Globus pallidus (tissue), 1 donor: ENCODE measurements around the gene CLEC4G.

Experiments used
- DNase-seq: peaks from one replicate; pipeline ENCODE4 v3.0.0-alpha.2; 2015; ENCODE audit warnings: low spot score

CLEC4G gene

DNA sequence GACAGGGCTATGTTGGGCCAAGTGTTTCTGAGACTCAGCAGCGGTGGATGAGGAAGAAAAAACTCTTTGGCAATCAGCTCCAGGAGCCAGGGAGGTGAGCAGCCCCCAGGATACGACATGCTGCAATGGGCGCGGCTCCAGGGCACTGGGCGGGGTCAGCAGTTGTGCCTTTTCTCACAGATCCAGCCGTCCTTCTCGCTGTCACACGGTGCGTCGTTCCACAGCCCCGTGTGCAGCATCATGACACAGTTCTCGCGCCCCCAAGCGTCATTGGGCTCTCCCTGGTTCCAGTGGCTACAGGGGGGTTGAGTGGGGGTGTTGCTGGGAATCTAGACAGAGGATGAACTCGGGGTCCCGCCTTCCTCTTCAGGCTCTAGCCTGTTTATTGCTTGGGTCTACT, 2.7 kb downstream of the CLEC4G start:
- DNase-seq = no peak

DNA sequence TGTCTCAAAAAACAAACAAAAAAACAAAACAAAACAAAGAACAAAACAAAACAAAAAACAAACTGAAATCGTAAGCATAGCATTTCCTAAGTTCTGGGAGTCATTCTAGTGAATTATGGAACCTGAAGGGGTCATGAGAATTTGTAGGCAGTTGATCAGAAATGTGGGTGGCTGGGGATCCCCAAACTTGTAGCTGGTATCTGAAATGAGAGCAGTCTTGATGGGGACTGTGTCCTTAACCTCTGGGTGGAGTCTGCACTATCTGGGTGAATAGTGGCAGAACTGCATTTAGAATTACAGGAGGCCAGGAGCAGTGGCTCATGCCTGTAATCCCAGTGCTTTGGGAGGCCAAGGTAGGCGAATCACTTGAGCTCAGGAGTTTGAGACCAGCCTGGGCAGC, 6.1 kb downstream of the CLEC4G start:
- DNase-seq = no peak

DNA sequence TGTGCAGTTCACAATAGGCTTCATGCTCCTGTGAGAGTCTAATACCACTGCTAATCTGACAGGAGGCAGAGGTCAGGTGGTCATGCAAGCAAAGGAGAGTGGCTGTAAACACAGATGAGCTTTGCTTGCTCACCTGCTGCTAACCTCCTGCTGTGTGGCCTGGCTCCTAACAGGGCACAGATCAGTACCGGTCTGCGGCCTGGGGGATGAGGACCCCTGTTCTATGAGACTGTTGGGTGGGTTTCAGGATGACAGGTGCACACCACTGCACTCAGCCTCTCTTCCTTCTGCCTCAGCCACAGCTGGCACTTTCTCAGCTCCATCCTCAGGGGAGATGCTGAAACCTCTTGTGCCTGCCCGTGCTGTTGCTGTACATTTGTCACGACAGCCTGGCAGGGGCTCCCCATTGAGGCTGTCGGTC, 9.7 kb downstream of the CLEC4G start:
- no peak for DNase-seq

DNA sequence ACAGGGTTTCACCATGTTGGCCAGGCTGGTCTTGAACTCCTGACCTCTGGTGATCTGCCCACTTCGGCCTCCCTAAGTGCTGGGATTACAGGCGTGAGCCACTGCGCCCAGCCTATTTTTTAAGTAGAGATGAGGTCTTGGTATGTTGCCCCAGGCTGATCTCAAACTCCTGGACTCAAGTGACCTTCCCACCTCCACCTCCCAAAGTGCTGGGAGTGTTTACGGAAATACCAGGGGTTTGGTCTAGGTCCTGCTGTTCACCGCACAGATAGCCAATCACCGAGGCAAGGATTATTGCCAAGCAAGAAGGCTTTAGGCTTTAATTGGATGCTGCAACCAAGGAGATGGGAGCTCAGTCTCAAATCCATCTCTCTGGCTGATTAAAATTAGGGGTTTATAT, 11.6 kb downstream of the CLEC4G start:
- no peak for DNase-seq

DNA sequence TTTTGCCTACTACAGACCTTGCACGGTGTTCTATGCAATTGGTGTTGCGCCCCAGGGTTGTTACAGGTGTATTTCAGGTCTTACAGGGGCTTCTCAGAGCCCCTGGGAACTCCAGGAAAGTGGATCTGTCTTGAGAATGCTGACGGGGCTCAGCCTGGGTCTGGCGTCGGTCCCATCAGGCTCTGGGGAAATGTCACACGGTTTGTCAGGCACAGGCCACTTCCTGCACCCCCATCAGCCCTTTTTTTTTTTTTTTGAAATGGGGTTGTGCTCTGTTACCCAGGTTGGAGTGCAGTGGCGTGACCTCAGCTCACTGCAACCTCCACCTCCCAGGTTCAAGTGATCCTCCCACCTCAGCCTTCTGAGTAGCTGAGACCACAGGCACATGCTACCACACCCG, 13.2 kb downstream of the CLEC4G start:
- no peak for DNase-seq

DNA sequence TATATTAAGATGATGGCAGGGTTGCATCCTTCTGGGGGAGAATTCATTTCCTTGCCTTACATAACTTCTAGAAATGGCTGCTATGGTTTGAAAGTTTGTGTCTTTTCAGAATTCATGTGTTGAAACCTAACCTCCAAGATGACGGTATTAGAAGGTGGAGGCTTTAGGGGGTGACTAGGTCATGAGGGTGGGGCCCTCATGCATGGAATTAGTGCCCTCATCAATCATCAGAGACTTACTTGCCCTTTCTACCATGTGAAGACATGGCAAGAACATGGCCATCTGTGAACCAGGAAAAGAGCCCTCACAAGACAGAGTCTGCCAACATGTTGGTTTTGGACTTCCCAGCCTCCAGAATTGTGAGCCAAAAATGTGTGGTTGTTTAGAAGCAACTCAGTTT, 15.1 kb downstream of the CLEC4G start:
- DNase-seq = no peak

DNA sequence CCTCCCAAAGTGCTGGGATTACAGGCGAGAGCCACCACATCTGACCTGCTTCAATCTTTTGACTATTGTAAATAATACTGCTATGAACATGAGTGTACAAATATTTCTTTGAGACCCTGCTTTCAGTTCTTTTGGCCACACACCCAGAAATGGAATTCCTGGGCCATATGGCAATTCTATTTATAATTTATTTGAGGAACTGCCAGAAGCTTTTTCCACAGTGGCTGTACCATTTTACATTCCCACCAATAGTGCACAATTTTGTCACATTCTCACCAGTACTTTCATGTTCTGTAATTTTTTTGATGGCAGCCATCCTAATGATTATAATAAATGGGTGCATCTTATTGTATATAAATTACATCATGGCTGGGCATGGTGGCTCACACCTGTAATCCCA, 16.2 kb downstream of the CLEC4G start:
- DNase-seq = no peak

DNA sequence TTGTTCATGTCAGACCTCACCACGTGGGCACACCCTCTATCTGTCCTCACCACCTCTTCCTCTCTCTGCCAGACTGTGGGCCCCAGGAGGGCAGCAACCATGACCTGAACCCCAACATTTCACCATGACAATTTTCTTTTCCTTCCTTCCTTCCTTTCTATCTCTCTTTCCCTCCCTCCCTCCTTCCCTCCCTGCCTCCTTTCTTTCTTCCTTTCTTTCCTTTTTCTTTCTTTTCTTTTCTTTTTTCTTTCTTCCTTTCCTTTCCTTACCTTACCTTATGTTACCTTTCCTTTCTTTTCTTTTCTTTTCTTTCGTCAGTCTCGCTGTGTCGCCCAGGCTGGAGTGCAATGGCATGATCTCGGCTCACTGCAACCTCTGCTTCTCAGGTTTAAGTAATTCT, 21.3 kb downstream of the CLEC4G start:
- no peak for DNase-seq

DNA sequence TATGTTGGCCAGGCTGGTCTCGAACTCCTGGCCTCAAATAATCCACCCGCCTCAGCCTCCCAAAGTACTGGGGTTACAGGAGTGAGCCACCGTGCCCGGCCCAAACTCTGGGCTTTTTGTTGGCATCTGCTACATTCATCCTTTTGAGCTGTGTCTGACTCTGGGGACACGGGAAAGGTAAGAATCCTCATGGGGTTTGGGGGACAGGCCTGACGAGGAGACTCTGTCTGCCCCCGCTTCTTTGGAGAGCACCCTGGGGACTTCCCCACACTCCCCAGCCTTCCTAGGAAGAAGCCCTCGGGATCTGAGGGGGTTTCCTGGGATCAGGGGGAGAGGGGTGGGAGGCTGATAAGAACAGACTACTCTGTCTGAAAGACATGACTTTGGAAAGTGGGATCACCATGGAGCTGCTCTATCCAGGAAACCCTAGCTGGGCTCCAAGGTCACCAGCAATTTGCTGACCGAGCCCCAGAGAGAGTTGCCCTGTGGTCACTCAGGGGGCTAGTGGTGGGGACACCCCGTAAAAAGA, 21.9 kb downstream of the CLEC4G start:
- DNase-seq = no peak

DNA sequence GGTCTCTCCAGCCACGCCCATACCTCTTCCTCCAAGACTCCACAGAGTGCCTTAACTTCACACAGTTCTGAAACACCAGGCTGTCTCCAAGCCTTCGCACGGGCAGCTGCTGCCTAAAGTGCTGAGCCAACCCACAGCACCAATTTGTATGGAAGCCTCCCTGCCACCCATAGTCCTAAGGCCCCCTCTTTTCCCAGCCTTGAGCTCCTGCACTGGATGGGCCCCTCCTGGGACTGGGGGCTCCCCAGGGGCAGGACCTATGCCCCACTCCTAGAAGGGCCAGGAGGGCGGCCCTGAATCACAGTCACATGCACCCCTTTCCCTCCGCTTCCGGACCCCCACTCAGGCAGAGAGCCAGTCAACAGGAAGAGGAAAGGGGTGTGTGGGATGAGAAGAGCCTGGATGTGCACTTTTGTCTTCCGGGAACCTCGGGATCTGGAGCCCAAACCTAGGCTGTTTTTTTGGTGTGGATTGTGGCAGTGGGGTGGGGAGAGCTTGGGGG, 24.9 kb downstream of the CLEC4G start:
- DNase-seq = no peak

DNA sequence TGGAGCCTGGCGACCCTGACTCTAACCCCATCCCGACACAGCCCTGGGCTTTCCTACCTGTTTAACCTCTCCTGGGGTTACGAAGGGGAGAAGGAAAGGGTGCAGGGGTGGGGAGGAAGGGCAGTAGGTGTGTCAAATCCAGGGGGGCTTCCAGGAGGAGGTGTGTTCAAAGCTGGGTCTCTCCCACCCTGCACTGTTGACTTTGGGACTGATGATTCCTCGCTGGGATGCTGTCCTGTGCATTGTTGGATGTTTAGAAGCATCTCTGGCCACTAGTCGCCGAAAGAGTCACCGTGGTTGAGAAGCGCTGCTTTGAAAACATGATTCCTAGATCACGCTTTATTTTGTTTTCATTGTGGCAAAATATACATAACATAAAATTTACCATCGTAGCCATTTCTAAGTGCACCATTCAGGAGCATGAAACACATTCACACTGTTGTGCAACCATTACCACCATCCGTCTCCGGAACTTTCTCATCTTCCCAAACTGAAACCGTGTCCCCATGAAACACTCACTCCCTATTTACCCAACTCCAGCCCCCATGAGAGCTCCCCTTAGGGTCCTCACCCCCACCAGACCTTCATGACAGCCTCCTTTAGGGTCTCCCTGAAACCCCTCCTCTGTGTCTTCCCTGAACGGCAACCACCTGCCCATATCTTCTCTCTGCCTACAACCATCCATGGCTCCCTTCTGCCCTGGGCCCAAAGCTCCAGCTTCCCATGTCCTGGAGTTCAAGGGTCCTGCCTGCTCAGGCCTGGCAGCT, 25.5 kb downstream of the CLEC4G start:
- DNase-seq = no peak

DNA sequence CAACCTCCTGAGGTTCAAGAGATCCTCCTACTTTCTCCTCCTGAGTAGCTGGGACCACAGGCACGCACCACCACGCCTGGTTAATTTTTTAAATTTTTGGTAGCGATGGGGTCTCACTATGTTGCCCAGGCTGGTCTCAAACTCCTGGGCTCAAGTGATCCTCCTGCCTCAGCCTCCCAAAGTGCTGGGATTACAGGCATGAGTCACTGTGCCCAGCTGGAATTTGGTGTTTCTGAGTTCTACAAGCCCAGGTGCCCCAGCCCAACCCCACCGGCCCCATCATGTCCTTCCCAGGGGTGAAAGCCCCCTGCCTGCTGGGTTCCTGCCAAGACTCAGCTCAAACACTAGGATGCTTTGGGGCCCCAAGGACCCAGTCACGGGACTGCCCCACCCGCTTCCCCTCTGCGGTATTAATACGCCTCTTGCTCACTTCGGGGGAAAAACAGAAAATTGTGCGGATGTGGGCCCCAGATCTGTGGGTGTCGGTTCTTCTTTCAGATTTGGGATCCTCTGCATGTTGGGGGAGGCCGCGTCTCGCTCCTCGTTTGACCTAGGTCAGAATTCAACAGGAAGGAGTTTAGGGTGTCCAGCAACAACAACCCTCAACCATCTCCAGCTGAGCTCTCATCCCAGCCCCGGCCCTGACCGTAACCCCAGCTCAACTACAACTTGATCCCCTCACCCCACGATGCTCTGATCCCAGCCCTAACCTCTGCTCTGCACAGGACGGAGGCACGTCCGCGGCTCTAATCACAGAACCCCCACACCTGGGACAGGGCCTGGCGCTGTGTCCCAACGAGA, 26.3 kb downstream of the CLEC4G start:
- peak; percentile 9 for DNase-seq

DNA sequence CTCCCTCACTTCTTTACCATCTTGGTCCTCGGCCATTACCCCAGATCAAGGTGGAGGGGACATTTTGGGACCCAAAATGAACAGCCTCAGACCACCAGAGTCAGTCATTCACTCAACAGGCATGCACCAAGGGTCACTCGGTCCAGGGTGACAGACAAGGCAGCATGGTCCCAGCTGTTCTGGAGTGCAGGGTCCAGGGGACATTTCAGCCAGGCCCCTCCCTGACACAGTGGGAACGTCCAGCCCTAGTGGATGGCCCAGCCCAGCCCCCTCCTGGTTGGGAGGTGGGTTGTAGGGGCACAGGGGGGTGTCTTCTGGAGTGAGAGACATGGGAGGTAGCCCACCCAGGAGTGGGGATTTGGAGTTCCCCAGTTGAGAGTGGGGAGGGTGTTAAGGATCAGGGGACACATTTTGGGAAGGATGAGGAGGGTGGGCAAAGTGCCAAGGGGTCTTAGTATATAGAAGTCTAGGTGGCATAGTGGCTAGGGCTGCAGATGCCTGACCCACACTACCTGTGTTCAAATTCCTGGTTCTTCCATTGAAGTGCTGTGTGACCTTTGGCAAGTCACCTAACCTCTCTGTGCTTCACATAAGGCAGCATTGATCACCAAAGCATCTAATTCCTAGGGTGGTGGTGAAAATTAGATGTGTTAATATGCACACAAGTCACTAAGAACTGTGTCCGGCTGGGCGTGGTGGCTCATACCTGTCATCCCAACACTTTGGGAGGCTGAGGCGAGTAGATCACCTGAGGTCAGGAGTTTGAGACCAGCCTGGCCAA, 27.4 kb downstream of the CLEC4G start:
- no peak for DNase-seq

DNA sequence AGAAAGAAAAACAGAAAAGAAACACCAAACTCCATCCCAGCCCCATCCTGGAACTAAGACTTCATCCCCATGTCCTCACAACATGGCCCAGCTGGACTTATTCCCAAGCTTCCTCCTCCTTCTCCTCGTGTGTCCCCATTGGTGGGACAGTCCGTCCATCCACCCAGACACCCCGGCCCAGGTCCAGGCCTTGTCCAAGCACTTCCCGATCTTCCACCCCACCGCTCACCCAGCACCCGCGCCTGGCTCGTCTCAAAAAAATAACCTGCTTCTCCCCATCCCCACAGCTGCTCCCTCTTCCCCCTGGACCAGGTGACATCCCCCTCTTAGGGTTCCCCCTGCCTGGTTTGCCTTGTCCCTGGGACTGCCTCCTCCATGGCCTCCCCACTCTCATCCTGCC, 28.6 kb downstream of the CLEC4G start:
- DNase-seq = no peak

DNA sequence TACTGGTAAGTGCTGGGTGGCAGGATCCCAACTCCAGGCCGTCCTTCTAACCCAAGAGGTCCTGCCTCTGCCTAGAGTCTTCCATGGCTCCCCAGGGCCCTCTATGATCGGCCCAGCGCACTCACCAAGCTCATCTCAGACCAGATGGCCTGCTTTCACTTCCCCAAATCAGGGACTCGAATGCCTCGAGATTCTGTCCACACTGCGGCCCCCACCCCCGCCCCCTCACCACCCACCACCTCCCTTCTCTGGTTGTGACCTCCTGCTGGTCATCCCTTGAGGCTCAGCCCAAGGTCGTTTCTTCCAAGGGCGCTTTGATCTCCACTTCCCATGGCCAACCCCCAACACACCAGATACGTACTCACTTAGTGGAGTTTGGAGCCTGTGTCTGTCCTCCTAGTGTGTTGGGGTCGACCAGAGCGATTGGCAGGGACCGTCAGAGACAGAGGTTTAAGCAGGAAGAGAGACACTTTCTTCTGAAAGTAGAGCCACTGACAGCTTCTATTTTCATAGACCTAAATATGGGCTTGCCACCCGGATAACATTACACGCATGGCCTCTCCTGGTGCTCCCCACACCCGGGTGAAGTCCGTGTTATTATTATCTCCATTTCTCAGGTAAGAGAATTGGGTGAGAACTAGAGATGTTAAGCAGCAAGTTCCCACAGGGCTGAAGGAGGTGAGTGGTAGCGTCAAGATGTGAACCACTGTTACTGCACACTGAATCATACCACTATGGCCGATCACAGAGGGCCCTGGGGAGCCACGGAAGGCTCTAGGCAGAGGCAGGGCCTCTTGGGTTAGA, 30.1 kb downstream of the CLEC4G start, which contains the start of gene FCER2:
FCER2 (minus strand) TSS at position 478 of the 804 bp plus-strand sequence. CDS start 2,371 bp downstream, outside the sequence.
- no peak for DNase-seq

DNA sequence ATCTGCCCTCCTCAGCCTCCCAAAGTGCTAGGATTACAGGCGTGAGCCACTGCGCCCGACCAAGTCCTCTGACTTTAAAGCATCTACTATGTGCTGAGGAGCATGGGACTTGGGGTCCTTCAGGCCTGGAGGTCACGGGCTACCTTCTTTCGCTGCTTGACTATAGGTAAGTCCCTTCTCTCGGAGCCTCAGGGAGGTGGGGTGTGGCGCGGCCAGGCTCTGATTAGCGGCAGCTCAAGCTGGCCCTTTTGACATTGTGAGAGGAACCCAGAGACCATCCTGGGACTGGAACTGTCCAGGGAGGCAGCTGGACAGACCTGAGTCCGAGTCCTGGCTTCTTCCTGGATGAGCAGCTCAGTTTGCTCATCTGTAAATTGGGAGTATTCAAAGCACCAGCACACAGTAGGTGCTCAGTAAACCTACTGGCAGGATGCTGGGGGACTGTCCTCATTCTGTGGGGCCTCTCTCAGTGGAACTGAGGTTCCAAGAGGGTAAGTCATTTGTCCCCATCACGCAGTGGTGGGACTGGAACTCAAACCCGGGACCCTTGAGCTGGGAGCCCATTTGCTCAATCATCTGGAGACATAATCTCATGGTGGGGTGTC, 30.8 kb downstream of the CLEC4G start:
- no peak for DNase-seq

DNA sequence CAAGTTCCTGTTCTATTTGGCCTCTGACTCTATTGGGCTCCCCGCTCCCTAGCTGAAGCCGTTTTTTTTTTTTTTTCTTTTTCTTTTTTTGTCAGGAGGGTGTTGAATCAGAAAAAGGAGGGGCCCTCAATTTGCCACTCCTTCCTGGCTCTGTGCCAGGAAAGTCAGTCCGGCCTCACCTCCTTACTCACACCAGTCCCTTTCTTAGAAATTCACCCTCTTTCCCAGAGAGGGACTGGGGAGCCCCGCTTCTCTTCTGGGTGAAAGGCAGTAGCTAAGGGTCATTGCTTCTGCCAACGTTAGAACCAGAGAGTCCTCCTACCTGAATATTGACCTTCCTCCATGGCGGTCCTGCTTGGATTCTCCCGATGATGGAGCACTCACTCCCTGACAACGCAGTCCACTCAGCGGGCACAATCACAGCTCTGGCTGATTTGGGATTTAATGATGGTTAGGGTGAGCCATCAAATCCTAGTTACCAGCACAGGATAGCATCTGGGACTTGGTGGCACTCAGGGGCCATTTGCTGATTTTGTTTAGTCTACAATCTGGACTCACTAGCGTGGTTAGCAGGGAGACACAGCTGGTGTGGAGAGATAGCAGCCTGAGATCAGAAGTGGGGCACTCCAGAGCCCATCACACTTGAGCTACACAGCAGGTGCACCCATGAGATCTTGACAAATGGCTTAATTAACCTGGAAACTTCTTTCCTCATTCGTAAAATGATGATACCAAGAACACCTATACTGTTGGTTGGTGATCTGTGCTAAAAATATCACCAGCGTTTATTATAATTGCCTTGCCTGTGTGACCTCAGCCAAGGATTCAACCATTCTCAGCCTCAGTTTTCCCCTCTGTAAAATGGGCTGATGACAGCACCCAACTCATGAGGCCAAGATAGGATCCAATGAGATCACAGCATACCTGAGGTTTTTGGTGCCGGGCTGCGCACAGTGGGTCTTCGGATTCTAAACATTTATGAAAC, 32.2 kb downstream of the CLEC4G start:
- DNase-seq = no peak

DNA sequence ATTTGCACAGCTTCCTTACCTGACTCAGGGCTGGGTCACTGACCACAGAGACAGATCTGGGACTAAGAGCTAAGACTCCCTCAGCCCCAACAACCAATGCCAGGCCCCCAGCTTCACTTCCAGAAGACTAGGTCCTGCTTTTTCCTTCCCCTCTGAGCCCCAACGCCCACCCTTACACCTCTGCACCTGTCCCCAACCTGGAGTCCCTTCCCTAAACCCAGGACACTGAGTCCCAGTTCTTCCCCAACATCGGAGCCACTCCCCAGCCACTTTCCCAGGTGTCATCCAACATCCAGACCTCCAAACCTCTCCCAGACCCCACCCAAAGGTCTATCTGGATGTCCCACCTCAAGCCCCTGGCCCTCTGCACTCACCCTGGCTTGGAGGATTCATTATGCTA, 32.9 kb downstream of the CLEC4G start:
- DNase-seq = no peak

DNA sequence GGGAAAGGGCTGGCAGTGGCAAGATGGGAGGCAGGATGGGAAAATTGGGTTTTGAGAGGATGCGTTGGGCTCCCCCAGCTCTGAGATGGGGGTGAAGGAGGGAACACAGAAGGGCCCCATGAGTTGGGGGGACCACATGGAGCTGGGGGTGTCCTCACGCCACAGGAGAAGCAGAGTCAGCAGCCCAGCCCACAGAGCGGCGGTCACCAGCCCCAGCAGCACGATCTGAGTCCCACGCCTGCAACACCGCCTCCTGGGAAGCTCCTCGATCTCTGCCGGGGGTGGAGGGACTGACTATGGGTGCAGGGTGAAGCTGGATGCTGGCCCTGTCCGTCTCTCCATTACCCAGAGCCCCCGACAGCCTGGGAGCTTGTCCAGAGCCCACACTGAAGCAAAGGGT, 33.3 kb downstream of the CLEC4G start:
- DNase-seq = no peak
